GM23338 (cell line): ENCODE measurements around the gene ARL13B. TPM values are rescaled to one million over a fixed set of nuclear protein-coding genes. Genes with fewer than 3 reads are reported as not detected.

Experiments used
- ATAC-seq: fragments of 200-7000 bp; cut with Tn5 transposase; 3 replicates; pipeline ENCODE4 v1.9.1; 2020
- DNase-seq: peaks from one replicate; pipeline ENCODE4 v3.0.0-alpha.2; 2015; ENCODE audit warnings: low spot score
- H2AFZ ChIP-seq: fragments of 200-600 bp; sonication (generic); 2 replicates; pipeline ENCODE4 v1.8.0; 2016; ENCODE audit warnings: antibody characterized with exemption, mild to moderate bottlenecking, moderate library complexity
- H3F3A ChIP-seq: fragments of 200-600 bp; sonication (generic); replicated peaks from 2 replicates; pipeline ENCODE4 v1.8.0; 2017; ENCODE audit warnings: antibody characterized with exemption, mixed run types, low read depth
- H3K27ac ChIP-seq: fragments of 200-600 bp; sonication (generic); 2 replicates; pipeline ENCODE4 v1.6.1; 2016; ENCODE audit warnings: low read depth
- H3K27me3 ChIP-seq: fragments of 200-600 bp; sonication (generic); 2 replicates; pipeline ENCODE4 v1.8.0; 2016; ENCODE audit warnings: mild to moderate bottlenecking, mixed run types, moderate library complexity; ENCODE audit not compliant: insufficient read depth
- H3K36me3 ChIP-seq: fragments of 200-600 bp; sonication (generic); 2 replicates; pipeline ENCODE4 v1.8.0; 2016; ENCODE audit warnings: mild to moderate bottlenecking; ENCODE audit not compliant: insufficient read depth
- H3K4me1 ChIP-seq: fragments of 200-600 bp; sonication (generic); 2 replicates; pipeline ENCODE4 v1.8.0; 2016; ENCODE audit warnings: mild to moderate bottlenecking, moderate library complexity; ENCODE audit not compliant: insufficient read depth
- H3K4me2 ChIP-seq: fragments of 200-600 bp; sonication (generic); 2 replicates; pipeline ENCODE4 v1.7.1; 2017; ENCODE audit warnings: mixed run types
- H3K4me3 ChIP-seq: fragments of 200-600 bp; sonication (generic); 2 replicates; pipeline ENCODE4 v1.6.1; 2016; ENCODE audit warnings: mixed run types
- H3K79me2 ChIP-seq: fragments of 200-600 bp; sonication (generic); replicated peaks from 2 replicates; pipeline ENCODE4 v1.8.0; 2017; ENCODE audit warnings: mild to moderate bottlenecking; ENCODE audit not compliant: insufficient read depth
- H3K9me2 ChIP-seq: fragments of 200-600 bp; sonication (generic); 2 replicates; pipeline ENCODE4 v1.8.0; 2017; ENCODE audit not compliant: insufficient read depth
- H4K20me1 ChIP-seq: fragments of 200-600 bp; sonication (generic); replicated peaks from 2 replicates; pipeline ENCODE4 v1.8.0; 2017; ENCODE audit warnings: mild to moderate bottlenecking; ENCODE audit not compliant: insufficient read depth
- H3K27ac Mint-ChIP-seq: 2 replicates; pipeline ENCODE4 v1.8.0; 2020; ENCODE audit warnings: inconsistent platforms, mild to moderate bottlenecking, moderate library complexity, mixed read lengths
- H3K27me3 Mint-ChIP-seq: 3 replicates; pipeline ENCODE4 v1.8.0; 2022; ENCODE audit warnings: low read depth, mild to moderate bottlenecking, moderate library complexity, mixed read lengths, inconsistent platforms; ENCODE audit not compliant: insufficient read depth, poor library complexity
- H3K36me3 Mint-ChIP-seq: 3 replicates; pipeline ENCODE4 v1.8.0; 2021; ENCODE audit warnings: low read depth, mild to moderate bottlenecking, inconsistent platforms, moderate library complexity, mixed read lengths
- H3K4me1 Mint-ChIP-seq: 3 replicates; pipeline ENCODE4 v1.8.0; 2020; ENCODE audit warnings: mild to moderate bottlenecking, inconsistent platforms, mixed read lengths
- H3K4me3 Mint-ChIP-seq: 3 replicates; pipeline ENCODE4 v1.8.0; 2021; ENCODE audit warnings: moderate library complexity, mild to moderate bottlenecking, inconsistent platforms, mixed read lengths
- H3K9me3 Mint-ChIP-seq: 3 replicates; pipeline ENCODE4 v1.8.0; 2020; ENCODE audit warnings: moderate library complexity, mild to moderate bottlenecking, inconsistent platforms, mixed read lengths
- JUNB ChIP-seq: IDR thresholded peaks from one replicate; pipeline ENCODE4 v1.6.1; 2016; ENCODE audit warnings: antibody characterized with exemption; ENCODE audit not compliant: unreplicated experiment
- POLR2AphosphoS5 ChIP-seq: IDR thresholded peaks from 2 replicates; pipeline ENCODE4 v1.6.1; 2016; ENCODE audit warnings: antibody characterized with exemption, low read depth
- REST ChIP-seq: IDR thresholded peaks from one replicate; pipeline ENCODE4 v1.6.1; 2018; ENCODE audit warnings: antibody characterized with exemption; ENCODE audit not compliant: unreplicated experiment
- STAT1 ChIP-seq: IDR thresholded peaks from one replicate; pipeline ENCODE4 v1.6.1; 2016; ENCODE audit warnings: antibody characterized with exemption; ENCODE audit not compliant: unreplicated experiment
- ZNF462 ChIP-seq: fragments of 250-450 bp; sonication (Bioruptor Pico); IDR thresholded peaks from 2 replicates; pipeline ENCODE4 v1.5.0; 2020; ENCODE audit warnings: mild to moderate bottlenecking, moderate library complexity
- polyA plus RNA-seq: library from polyadenylated mRNA; unstranded; fragments of >200 nt; fragmentation: Nextera tagmentation; extraction: Ambion mirVana; gene quantifications from 2 replicates; pipeline ENCODE4 v1.2.1, GENCODE V29; 2016
- total RNA-seq: library from RNA; depleted of rRNA; stranded (reverse); fragments of >200 nt; shearing (Covaris generic); gene quantifications from 2 replicates; pipeline ENCODE4 v1.2.3, GENCODE V29; 2014
- TF ChIP-seq, protein P1 (sequence below): IDR thresholded peaks from 2 replicates; pipeline ENCODE4 v1.6.1; 2016; ENCODE audit warnings: antibody characterized with exemption

Gene ARL13B
- total and polyA plus RNA-seq, 2 experiments from 2014 or later: 7.9 to 17.1 TPM

DNA sequence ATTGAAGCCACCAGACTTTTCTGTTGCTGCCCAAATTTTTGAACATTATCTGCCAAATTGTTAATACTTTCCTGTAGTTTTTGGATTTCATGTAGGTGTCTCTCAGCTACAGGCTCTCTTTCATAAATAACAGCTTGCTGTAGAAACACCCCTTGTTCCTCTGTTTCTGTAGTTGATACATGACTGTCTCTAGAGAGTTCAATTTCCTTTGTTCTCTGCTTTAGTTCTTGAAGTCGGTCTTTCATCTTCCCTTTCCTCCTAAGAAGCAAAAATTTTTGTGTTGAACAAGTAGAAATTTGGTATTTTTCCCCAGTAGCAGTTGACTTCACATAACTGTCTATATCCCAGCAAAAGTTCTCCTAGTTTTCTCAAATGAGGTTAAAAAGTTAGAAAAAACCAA is 35.1 kb downstream of the ARL13B start:
- Histone ChIP-seq H3K4me1 (no peaks in the 10 kb centered on the region), H3K4me2 (no peak overlapping the region), H3K79me2 (no peaks in the 10 kb centered on the region), H3K27me3 (no peaks in the 10 kb centered on the region), H3K36me3 (no peaks in the 10 kb centered on the region), H3K9me2 (no peaks in the 10 kb centered on the region), H2AFZ (no peak overlapping the region), H3K27ac (no peak overlapping the region), H4K20me1 (no peaks in the 10 kb centered on the region), H3K4me3 (no peak overlapping the region), H3F3A (no peaks in the 10 kb centered on the region)
- ATAC-seq (no peak), DNase-seq (no peak)
- TF ChIP-seq, protein P1, sequence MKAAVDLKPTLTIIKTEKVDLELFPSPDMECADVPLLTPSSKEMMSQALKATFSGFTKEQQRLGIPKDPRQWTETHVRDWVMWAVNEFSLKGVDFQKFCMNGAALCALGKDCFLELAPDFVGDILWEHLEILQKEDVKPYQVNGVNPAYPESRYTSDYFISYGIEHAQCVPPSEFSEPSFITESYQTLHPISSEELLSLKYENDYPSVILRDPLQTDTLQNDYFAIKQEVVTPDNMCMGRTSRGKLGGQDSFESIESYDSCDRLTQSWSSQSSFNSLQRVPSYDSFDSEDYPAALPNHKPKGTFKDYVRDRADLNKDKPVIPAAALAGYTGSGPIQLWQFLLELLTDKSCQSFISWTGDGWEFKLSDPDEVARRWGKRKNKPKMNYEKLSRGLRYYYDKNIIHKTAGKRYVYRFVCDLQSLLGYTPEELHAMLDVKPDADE: no peak
- TF ChIP-seq REST (no peak), JUNB (no peak), STAT1 (no peak)
- H3K27ac Mint-ChIP-seq: no peak overlapping the region
- H3K36me3 Mint-ChIP-seq: no peaks in the 10 kb centered on the region
- H3K4me3 Mint-ChIP-seq: no peak overlapping the region
- no peaks in the 10 kb centered on the region for H3K27me3 Mint-ChIP-seq
- no peaks in the 10 kb centered on the region for H3K4me1 Mint-ChIP-seq
- no peaks in the 10 kb centered on the region for H3K9me3 Mint-ChIP-seq

- H3K9me3 Mint-ChIP-seq: no peaks in the 10 kb centered on the region
- Histone ChIP-seq H3K27me3 (no peaks in the 10 kb centered on the region), H3K9me2 (no peaks in the 10 kb centered on the region), H3K4me1 (no peaks in the 10 kb centered on the region), H3F3A (no peaks in the 10 kb centered on the region), H3K79me2 (no peaks in the 10 kb centered on the region), H4K20me1 (no peaks in the 10 kb centered on the region), H3K27ac (no peak overlapping the region), H3K4me3 (no peak overlapping the region), H2AFZ (no peak overlapping the region), H3K36me3 (no peaks in the 10 kb centered on the region), H3K4me2 (no peak overlapping the region)
- no peak overlapping the region for H3K27ac Mint-ChIP-seq
- H3K4me1 Mint-ChIP-seq: no peaks in the 10 kb centered on the region
- H3K27me3 Mint-ChIP-seq: no peaks in the 10 kb centered on the region
- H3K36me3 Mint-ChIP-seq: no peaks in the 10 kb centered on the region
- DNase-seq (no peak), ATAC-seq (no peak)
- no peak overlapping the region for H3K4me3 Mint-ChIP-seq
- TF ChIP-seq, protein P1: no peak
- TF ChIP-seq ZNF462 (CRISPR knock-in tag): no peak
- TF ChIP-seq POLR2AphosphoS5: no peak
These were observed 39.7 kb downstream of the ARL13B start for GRCh38 chr3:94019659-94020058.
